ENCODE measurements around the gene PXMP4. TPM values are rescaled to one million over a fixed set of nuclear protein-coding genes. Genes with fewer than 3 reads are reported as not detected.

The PXMP4 gene
- total and polyA plus RNA-seq, 2 of the 4 experiments (the other 2 are of a cell fraction), result 3.6 to 7.1 TPM

- H2BK120ac ChIP-seq (ENCODE audit: low read depth, low read length), result no peak overlapping the region
- no peak overlapping the region for H3K4me3 ChIP-seq (ENCODE audit: insufficient read depth, low read depth, low read length)
- H4K8ac ChIP-seq (ENCODE audit: low read depth in 2 of 2, low read length in 2 of 2), result no peak overlapping the region
- no peak overlapping the region for H2AK5ac ChIP-seq (ENCODE audit: low read depth, low read length)
- ATAC-seq (ENCODE audit: low read depth), result no peak
- H3K9ac ChIP-seq (ENCODE audit: low read depth, low read length), result no peak overlapping the region
- H4K5ac ChIP-seq (ENCODE audit: low read depth, low read length), result no peak overlapping the region
- no peak overlapping the region for H2AK9ac ChIP-seq (replicated peaks; ENCODE audit: low read depth, low read length, poor library complexity)
- no peak overlapping the region for H4K91ac ChIP-seq (ENCODE audit: insufficient read depth, low read depth, low read length)
- TF ChIP-seq FOS (IDR thresholded peaks at IDR 0.05; ENCODE audit: low read depth, low read length) (no peak), RAD21 (IDR thresholded peaks at IDR 0.05; ENCODE audit: low read length) (no peak), CEBPB (IDR thresholded peaks at IDR 0.05; ENCODE audit: low read depth, low read length) (no peak), RCOR1 (IDR thresholded peaks at IDR 0.05; ENCODE audit: insufficient replicate concordance, low read length) (no peak), MAZ (IDR thresholded peaks at IDR 0.05; ENCODE audit: borderline replicate concordance, low read depth, low read length) (no peak), BHLHE40 (IDR thresholded peaks at IDR 0.05; ENCODE audit: low read depth, low read length) (no peak), SMC3 (IDR thresholded peaks at IDR 0.05; ENCODE audit: low read depth, low read length) (no peak), NFE2L2 (IDR thresholded peaks at IDR 0.05; ENCODE audit: low read depth, low read length) (no peak)
- TF ChIP-seq, protein P1, sequence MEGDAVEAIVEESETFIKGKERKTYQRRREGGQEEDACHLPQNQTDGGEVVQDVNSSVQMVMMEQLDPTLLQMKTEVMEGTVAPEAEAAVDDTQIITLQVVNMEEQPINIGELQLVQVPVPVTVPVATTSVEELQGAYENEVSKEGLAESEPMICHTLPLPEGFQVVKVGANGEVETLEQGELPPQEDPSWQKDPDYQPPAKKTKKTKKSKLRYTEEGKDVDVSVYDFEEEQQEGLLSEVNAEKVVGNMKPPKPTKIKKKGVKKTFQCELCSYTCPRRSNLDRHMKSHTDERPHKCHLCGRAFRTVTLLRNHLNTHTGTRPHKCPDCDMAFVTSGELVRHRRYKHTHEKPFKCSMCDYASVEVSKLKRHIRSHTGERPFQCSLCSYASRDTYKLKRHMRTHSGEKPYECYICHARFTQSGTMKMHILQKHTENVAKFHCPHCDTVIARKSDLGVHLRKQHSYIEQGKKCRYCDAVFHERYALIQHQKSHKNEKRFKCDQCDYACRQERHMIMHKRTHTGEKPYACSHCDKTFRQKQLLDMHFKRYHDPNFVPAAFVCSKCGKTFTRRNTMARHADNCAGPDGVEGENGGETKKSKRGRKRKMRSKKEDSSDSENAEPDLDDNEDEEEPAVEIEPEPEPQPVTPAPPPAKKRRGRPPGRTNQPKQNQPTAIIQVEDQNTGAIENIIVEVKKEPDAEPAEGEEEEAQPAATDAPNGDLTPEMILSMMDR (conservative IDR thresholded peaks at IDR 0.05; ENCODE audit: low read depth, low read length), result no peak
- TF ChIP-seq, protein P2, sequence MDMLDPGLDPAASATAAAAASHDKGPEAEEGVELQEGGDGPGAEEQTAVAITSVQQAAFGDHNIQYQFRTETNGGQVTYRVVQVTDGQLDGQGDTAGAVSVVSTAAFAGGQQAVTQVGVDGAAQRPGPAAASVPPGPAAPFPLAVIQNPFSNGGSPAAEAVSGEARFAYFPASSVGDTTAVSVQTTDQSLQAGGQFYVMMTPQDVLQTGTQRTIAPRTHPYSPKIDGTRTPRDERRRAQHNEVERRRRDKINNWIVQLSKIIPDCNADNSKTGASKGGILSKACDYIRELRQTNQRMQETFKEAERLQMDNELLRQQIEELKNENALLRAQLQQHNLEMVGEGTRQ (IDR thresholded peaks at IDR 0.05; ENCODE audit: low read depth, low read length), result no peak
- no peaks in the 10 kb centered on the region for H3K27me3 ChIP-seq (ENCODE audit: control insufficient read depth, insufficient read depth, low read length)
- no TSS peak for BruUV-seq (replicated peaks)
- H3K36me3 ChIP-seq (ENCODE audit: control insufficient read depth, insufficient read depth, low read length), result peaks cover 19% of the 10 kb centered on the region; the same call in 1 of the 2 replicates
- no peak overlapping the region for H3K4ac ChIP-seq (ENCODE audit: low read depth, low read length)
- H3K14ac ChIP-seq (replicated peaks; ENCODE audit: low read depth, low read length), result no peak overlapping the region
- no peak overlapping the region for H3K23ac ChIP-seq (ENCODE audit: low read depth, low read length)
- H3K4me2 ChIP-seq (ENCODE audit: low read depth, low read length), result no peak overlapping the region
- intact Hi-C loops (cut with micrococcal nuclease) (no loop called here), dilution Hi-C loops (cut with HindIII; ENCODE audit: low sequenced_read_pairs, unreplicated experiment) (no loop called here), in situ Hi-C loops (cut with MboI; ENCODE audit: low sequenced_read_pairs) (no loop called here)
- no peak overlapping the region for H3K56ac ChIP-seq (ENCODE audit: extremely low read depth, insufficient read depth, low read length)
- DNase-seq, result no peak
- no peak overlapping the region for H2BK5ac ChIP-seq (ENCODE audit: low read depth, low read length, poor library complexity, severe bottlenecking)
- H2AFZ ChIP-seq (replicated peaks; ENCODE audit: low read length, poor library complexity), result no peak overlapping the region
- 89% methylated on average over 3 of the region's 4 CpGs; no CpG with 5 or more reads in 1 of the 2 experiments for WGBS, 2 experiments (ENCODE audit: extremely low coverage in 2 of 2, insufficient read length in 1 of 2)
- no peaks in the 10 kb centered on the region for H4K20me1 ChIP-seq (ENCODE audit: insufficient read depth, low read length)
- H2BK15ac ChIP-seq (ENCODE audit: low read depth, low read length), result no peak overlapping the region
- peaks cover 10% of the 10 kb centered on the region for H3K9me1 ChIP-seq (ENCODE audit: insufficient read depth, low read length)
- no peak overlapping the region for H2BK20ac ChIP-seq (ENCODE audit: low read depth, low read length)
- H3K4me1 ChIP-seq (ENCODE audit: control insufficient read depth, insufficient read depth, low read length), result peaks cover 6% of the 10 kb centered on the region
- ChIA-PET CTCF (no interaction called here), POLR2A (ENCODE audit: unreplicated experiment) (no interaction called here)
- no peaks in the 10 kb centered on the region for H3K9me3 ChIP-seq (ENCODE audit: control insufficient read depth, insufficient read depth, low read length)
- no peak overlapping the region for H3K18ac ChIP-seq (ENCODE audit: low read depth, low read length)
- H3K79me1 ChIP-seq (ENCODE audit: low read depth in 1 of 2, low read length in 2 of 2), result peaks cover 7 to 17% of the 10 kb centered on the region in 2 experiments; a peak in 3 of 4 replicates
- H3K27ac ChIP-seq (ENCODE audit: insufficient read depth, low read length), result no peak overlapping the region
Measured at GRCh38 chr20:33658929-33659328, 61.2 kb downstream of the PXMP4 start.
